K562 (cell line): ENCODE data around the gene HSD17B1. TPM values are rescaled to one million over a fixed set of nuclear protein-coding genes. Genes with fewer than 3 reads are reported as not detected.

Source experiments
- BHLHE40 ChIP-seq: IDR thresholded peaks from 2 replicates; pipeline ENCODE4 v1.6.1; 2011; ENCODE audit warnings: low read length, improper control_type of control experiment
- CTBP1 ChIP-seq: fragments of 450-650 bp; IDR thresholded peaks from 2 replicates; pipeline ENCODE4 v1.6.1; 2016; ENCODE audit warnings: borderline replicate concordance
- ETS1 ChIP-seq: conservative IDR thresholded peaks from 2 replicates; pipeline ENCODE4 v1.6.1; 2011; ENCODE audit warnings: low read depth, mild to moderate bottlenecking, low read length; ENCODE audit not compliant: control insufficient read depth
- HSF4 ChIP-seq: fragments of 250-450 bp; sonication (Bioruptor Pico); IDR thresholded peaks from 2 replicates; pipeline ENCODE4 v2.1.2; 2022; ENCODE audit warnings: mild to moderate bottlenecking, moderate library complexity, borderline replicate concordance
- ID3 ChIP-seq, 2 experiments: fragments of 250-450 bp in 1 of 2; fragments of 450-650 bp in 1 of 2; sonication (Bioruptor Pico) in 1 of 2; IDR thresholded peaks; 2 replicates each; pipeline versions ENCODE4 v1.6.1 to v1.8.0; 2016 to 2021; ENCODE audit warnings: mild to moderate bottlenecking in 2 of 2, moderate library complexity in 2 of 2, missing compliant biosample characterization in 1 of 2, missing genetic modification characterization in 1 of 2
- L3MBTL2 ChIP-seq: fragments of 450-650 bp; IDR thresholded peaks from 2 replicates; pipeline ENCODE4 v1.6.1; 2016; ENCODE audit warnings: mild to moderate bottlenecking, moderate library complexity
- RAD51 ChIP-seq: fragments of 450-650 bp; IDR thresholded peaks from 2 replicates; pipeline ENCODE4 v1.7.1; 2016; ENCODE audit warnings: low read depth, mild to moderate bottlenecking, borderline replicate concordance
- RFX1 ChIP-seq: fragments of 450-650 bp; IDR thresholded peaks from 2 replicates; pipeline ENCODE4 v1.6.1; 2016; ENCODE audit warnings: mild to moderate bottlenecking, moderate library complexity
- SMAD3 ChIP-seq: fragments of 450-650 bp; formaldehyde crosslinking; conservative IDR thresholded peaks from 2 replicates; pipeline ENCODE4 v1.4.0; 2020; ENCODE audit warnings: mild to moderate bottlenecking
- SMARCE1 ChIP-seq: fragments of 450-650 bp; IDR thresholded peaks from 2 replicates; pipeline ENCODE4 v1.7.1; 2016; ENCODE audit warnings: mild to moderate bottlenecking
- TEAD1 ChIP-seq, 2 experiments: fragments of 450-650 bp in 1 of 2; sonication (generic) in 1 of 2; formaldehyde crosslinking; IDR thresholded peaks; 2 replicates each; pipeline versions ENCODE4 v1.4.0 to v1.8.0; 2020 to 2022; ENCODE audit warnings: mild to moderate bottlenecking in 2 of 2, missing genetic modification reagents in 1 of 2
- TEAD4 ChIP-seq, 2 experiments: sonication (generic) in 1 of 2; formaldehyde crosslinking in 1 of 2; IDR thresholded peaks; 2 replicates each; pipeline versions ENCODE4 v1.6.1 to v1.8.0; 2012 to 2022; ENCODE audit warnings: borderline replicate concordance in 1 of 2, inconsistent platforms in 1 of 2, low read length in 1 of 2, mild to moderate bottlenecking in 1 of 2, missing genetic modification reagents in 1 of 2
- THAP12 ChIP-seq: fragments of 250-450 bp; sonication (Bioruptor Pico); IDR thresholded peaks from 2 replicates; pipeline ENCODE4 v1.9.0; 2021; ENCODE audit warnings: mild to moderate bottlenecking, inconsistent platforms
- U2AF2 ChIP-seq: fragments of 200-400 bp; formaldehyde crosslinking; optimal IDR thresholded peaks from 2 replicates; pipeline ENCODE3; 2017; ENCODE audit warnings: low read depth, mild to moderate bottlenecking, low read length
- YY1 ChIP-seq, 3 experiments: IDR thresholded peaks; 2 replicates each; pipeline ENCODE4 v1.6.1; 2011; ENCODE audit warnings: low read length in 2 of 3, mild to moderate bottlenecking in 2 of 3, moderate library complexity in 2 of 3, borderline replicate concordance in 1 of 3, control low read depth in 1 of 3, low read depth in 1 of 3; ENCODE audit not compliant: insufficient read depth in 3 of 3, insufficient replicate concordance in 2 of 3, control insufficient read depth in 1 of 3, insufficient read length in 1 of 3; ENCODE audit errors: extremely low read depth in 1 of 3
- ZBTB7A ChIP-seq: IDR thresholded peaks from 2 replicates; pipeline ENCODE4 v1.6.1; 2011; ENCODE audit warnings: low read depth, mild to moderate bottlenecking, low read length, moderate library complexity, borderline replicate concordance; ENCODE audit not compliant: control insufficient read depth
- ZNF253 ChIP-seq: fragments of 250-450 bp; sonication (Bioruptor Pico); conservative IDR thresholded peaks from 2 replicates; pipeline ENCODE4 v1.6.1; 2021; ENCODE audit warnings: mild to moderate bottlenecking
- ZNF592 ChIP-seq: fragments of 450-650 bp; IDR thresholded peaks from 2 replicates; pipeline ENCODE4 v1.6.1; 2017; ENCODE audit warnings: antibody characterized with exemption, mild to moderate bottlenecking
- polyA plus RNA-seq, 8 experiments: library from polyadenylated mRNA; depleted of rRNA in 4 of 8; stranded (reverse) in 5 of 8; unstranded in 3 of 8; fragments of >200 nt; fragmentation: Nextera tagmentation in 2 of 8; fragmentation: Illumina TruSeq in 1 of 8; extraction: Ambion mirVana in 2 of 8; extraction: Trizol in 1 of 8; gene quantifications; 2 replicates each; pipeline versions ENCODE4 v1.2.1 to v1.2.3, GENCODE V29; 2011 to 2014; ENCODE audit warnings: inconsistent platforms in 1 of 8, missing spikeins in 1 of 8
- total RNA-seq, 7 experiments: library from RNA; depleted of rRNA in 6 of 7; stranded (reverse); fragments of >200 nt in 6 of 7; fragmentation: Illumina TruSeq in 2 of 7; extraction: Trizol in 2 of 7; gene quantifications; 2 replicates each; pipeline versions ENCODE4 v1.2.1 to v1.2.3, GENCODE V29; 2011 to 2021; ENCODE audit warnings: low replicate concordance in 1 of 7

HSD17B1 gene
- total and polyA plus RNA-seq, 9 of the 15 experiments (the other 6 are each of a cell fraction or from before 2014, with no cell fraction given) = 0.55 to 21.1 (median 3.6) TPM

GRCh38 chr17:42517516-42517915, 35.2 kb upstream of the HSD17B1 start (continued):
- TF ChIP-seq ZNF253 (CRISPR knock-in tag) = 0 out of 2 replicates have a peak, but pooled peaks have one; percentile 34
- peak in 1 of 3 experiments; percentile 46 for TF ChIP-seq YY1 (IDR thresholded peaks at IDR 0.05; ENCODE audit: borderline replicate concordance in 1 of 3, control insufficient read depth in 1 of 3, extremely low read depth in 1 of 3, insufficient read depth in 3 of 3, insufficient read length in 1 of 3, insufficient replicate concordance in 2 of 3, low read depth in 1 of 3, low read length in 2 of 3)
- TF ChIP-seq SMARCE1 = 0 out of 2 replicates have a peak, but pooled peaks have one; percentile 10
- TF ChIP-seq THAP12 (CRISPR knock-in tag) = peak; percentile 21; the same call in 1 of the 2 replicates
- TF ChIP-seq U2AF2 = no peak
- TF ChIP-seq BHLHE40 = peak; percentile 58
- TF ChIP-seq TEAD4 (IDR thresholded peaks at IDR 0.05; ENCODE audit: low read length) = peak; percentile 56; the same call in 1 of the 2 replicates
- no peak for TF ChIP-seq TEAD4 (CRISPR knock-in tag; IDR thresholded peaks at IDR 0.05; ENCODE audit: borderline replicate concordance)
- TF ChIP-seq CTBP1 = peak; percentile 70; the same call in 1 of the 2 replicates
- 0 out of 2 replicates have a peak, but pooled peaks have one; percentile 33 for TF ChIP-seq ETS1
- TF ChIP-seq L3MBTL2 = no peak
- TF ChIP-seq SMAD3 = no peak
- 0 out of 2 replicates have a peak, but pooled peaks have one; percentile 33 for TF ChIP-seq ZBTB7A
- peak in 1 of 2 experiments; percentile 35; a peak in 1 of 4 replicates for TF ChIP-seq TEAD1 (CRISPR knock-in tag; IDR thresholded peaks at IDR 0.05)
- TF ChIP-seq RAD51 = peak; percentile 43; the same call in 1 of the 2 replicates
- TF ChIP-seq RFX1 = no peak
- peak; percentile 54 for TF ChIP-seq ZNF592
- TF ChIP-seq ID3 (CRISPR knock-in tag; IDR thresholded peaks at IDR 0.05) = no peak
- no peak for TF ChIP-seq ID3 (tag; IDR thresholded peaks at IDR 0.05)
- no peak for TF ChIP-seq HSF4 (CRISPR knock-in tag)
